ENCODE results near the gene ZRANB1. TPM values are rescaled to one million over a fixed set of nuclear protein-coding genes. Genes with fewer than 3 reads are reported as not detected.

Gene ZRANB1
- total RNA-seq, 1 donor from 2014 or later: 21.8 TPM

GRCh38 chr10:124993736-124994451, 52.0 kb downstream of the ZRANB1 start:
- TF ChIP-seq CTCF (IDR thresholded peaks at IDR 0.05) (no peak), EZH2phosphoT487 (IDR thresholded peaks at IDR 0.05) (no peak), EZH2 (IDR thresholded peaks at IDR 0.05) (no peak)
- Mint-ChIP-seq H3K36me3 (peaks cover 45% of the 10 kb centered on the region), H3K4me3 (no peak overlapping the region), H3K27ac (no peak overlapping the region), H3K27me3 (ENCODE audit: insufficient read depth, low read depth) (peaks cover 2% of the 10 kb centered on the region), H3K4me1 (no peaks in the 10 kb centered on the region), H3K9me3 (no peaks in the 10 kb centered on the region)
- no peak overlapping the region for H2AFZ ChIP-seq (replicated peaks)
- H3F3A ChIP-seq (ENCODE audit: low read depth): peaks cover 18% of the 10 kb centered on the region
- H3K4me2 ChIP-seq: no peak overlapping the region
- no peak overlapping the region for H3K9ac ChIP-seq
- no peaks in the 10 kb centered on the region for H3K79me2 ChIP-seq (ENCODE audit: low read depth)
- H3K36me3 ChIP-seq: peaks cover 6% of the 10 kb centered on the region
- no peak overlapping the region for H3K27ac ChIP-seq
- DNase-seq (ENCODE audit: low spot score): no peak
- H3K4me3 ChIP-seq: no peak overlapping the region
- no peaks in the 10 kb centered on the region for H3K9me3 ChIP-seq (ENCODE audit: low read depth)
- peaks cover 9% of the 10 kb centered on the region for H4K20me1 ChIP-seq (ENCODE audit: low read depth)
- H3K4me1 ChIP-seq: no peaks in the 10 kb centered on the region
- H3K27me3 ChIP-seq: no peaks in the 10 kb centered on the region

DNA sequence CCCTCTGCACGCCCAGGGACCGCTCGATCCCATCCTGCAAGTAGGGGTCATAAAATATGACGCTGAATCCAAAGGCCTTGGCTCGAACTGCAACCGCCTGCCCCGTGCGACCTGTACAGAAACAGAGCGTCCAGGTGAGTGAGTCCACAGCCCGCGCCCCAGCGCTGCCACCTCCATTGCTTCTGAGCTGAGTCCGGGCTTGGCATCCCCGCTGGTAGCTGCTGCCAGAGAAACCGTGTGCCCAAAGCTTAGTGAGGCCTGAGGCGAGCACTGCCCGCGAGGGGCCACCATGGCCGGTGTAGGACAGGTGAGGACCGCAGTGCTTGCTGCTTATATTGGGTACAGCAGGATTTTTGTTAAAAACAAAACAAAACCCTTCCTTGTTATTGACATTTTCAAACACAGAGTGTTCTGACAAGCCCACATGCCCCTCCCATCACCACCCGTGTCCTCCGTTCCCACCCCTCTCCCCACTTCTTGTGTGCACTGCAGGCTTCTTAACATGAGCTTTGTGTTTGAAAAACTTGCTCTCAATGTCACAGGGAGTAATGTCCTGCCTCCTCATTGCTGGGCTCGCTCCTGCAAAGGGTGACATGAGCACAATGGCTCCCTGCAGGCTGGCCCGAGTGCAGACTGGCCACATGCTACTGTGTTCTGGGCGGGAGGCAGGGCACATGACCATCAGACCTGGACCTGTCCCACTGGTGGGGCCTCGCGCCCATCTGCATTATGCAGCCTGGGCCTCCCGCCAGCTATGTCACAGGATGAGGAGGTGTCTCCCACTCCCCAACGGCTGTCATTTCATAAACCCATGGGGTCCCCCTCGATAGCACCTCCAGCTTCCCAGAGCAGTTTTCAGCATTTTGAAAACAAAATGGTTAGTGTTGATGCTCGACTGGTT, 52.9 kb downstream of the ZRANB1 start:
- Histone ChIP-seq H3F3A (ENCODE audit: low read depth) (peaks cover 18% of the 10 kb centered on the region), H3K36me3 (peaks cover 6% of the 10 kb centered on the region), H3K4me3 (no peak overlapping the region), H4K20me1 (ENCODE audit: low read depth) (peaks cover 18% of the 10 kb centered on the region), H3K27ac (no peak overlapping the region), H3K79me2 (ENCODE audit: low read depth) (peaks cover 2% of the 10 kb centered on the region), H3K27me3 (no peaks in the 10 kb centered on the region), H3K4me1 (no peaks in the 10 kb centered on the region), H3K9ac (no peak overlapping the region), H3K9me3 (ENCODE audit: low read depth) (no peaks in the 10 kb centered on the region), H3K4me2 (no peak overlapping the region), H2AFZ (replicated peaks) (no peak overlapping the region)
- Mint-ChIP-seq H3K36me3 (peaks cover 39% of the 10 kb centered on the region), H3K4me1 (peaks cover 3% of the 10 kb centered on the region), H3K9me3 (no peaks in the 10 kb centered on the region), H3K4me3 (no peak overlapping the region), H3K27me3 (ENCODE audit: insufficient read depth, low read depth) (peaks cover 2% of the 10 kb centered on the region), H3K27ac (no peak overlapping the region)
- TF ChIP-seq CTCF (IDR thresholded peaks at IDR 0.05) (no peak), EZH2phosphoT487 (IDR thresholded peaks at IDR 0.05) (no peak), EZH2 (IDR thresholded peaks at IDR 0.05) (no peak)
- no peak for DNase-seq (ENCODE audit: low spot score)

DNA sequence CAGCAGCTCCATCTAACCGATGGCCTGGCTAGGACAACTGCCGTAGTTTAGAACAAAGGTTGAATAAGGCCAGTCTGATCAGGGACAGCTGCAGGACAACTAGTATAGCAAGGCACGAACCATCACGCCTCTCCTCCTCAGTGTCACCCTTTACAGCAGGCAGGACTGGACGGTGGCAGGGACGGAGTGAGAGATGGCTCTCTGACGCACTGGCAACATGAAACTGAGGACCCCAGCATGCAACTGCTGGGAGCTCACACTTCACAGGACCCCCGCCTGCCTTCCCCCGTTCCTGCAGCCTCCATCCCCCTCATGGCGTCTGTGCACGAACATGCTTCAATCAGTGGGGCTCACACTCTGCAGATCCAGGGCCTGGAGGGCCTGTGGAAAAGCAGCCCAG, 53.7 kb downstream of the ZRANB1 start:
- peaks cover 21% of the 10 kb centered on the region for H3F3A ChIP-seq (ENCODE audit: low read depth)
- no peak for DNase-seq (ENCODE audit: low spot score)
- peaks cover 11% of the 10 kb centered on the region for H3K4me1 Mint-ChIP-seq
- H3K9me3 Mint-ChIP-seq: no peaks in the 10 kb centered on the region
- no peak overlapping the region for H3K4me3 Mint-ChIP-seq
- peaks cover 39% of the 10 kb centered on the region for H3K36me3 Mint-ChIP-seq
- H3K9ac ChIP-seq: no peak overlapping the region
- no peaks in the 10 kb centered on the region for H3K27me3 ChIP-seq
- H2AFZ ChIP-seq (replicated peaks): no peak overlapping the region
- H3K4me2 ChIP-seq: no peak overlapping the region
- H3K4me3 ChIP-seq: no peak overlapping the region
- no peak overlapping the region for H3K27ac ChIP-seq
- H3K9me3 ChIP-seq (ENCODE audit: low read depth): no peaks in the 10 kb centered on the region
- H3K27ac Mint-ChIP-seq: no peak overlapping the region
- peaks cover 26% of the 10 kb centered on the region for H4K20me1 ChIP-seq (ENCODE audit: low read depth)
- H3K79me2 ChIP-seq (ENCODE audit: low read depth): peaks cover 7% of the 10 kb centered on the region
- TF ChIP-seq EZH2phosphoT487 (IDR thresholded peaks at IDR 0.05): no peak
- TF ChIP-seq CTCF (IDR thresholded peaks at IDR 0.05): no peak
- no peak for TF ChIP-seq EZH2 (IDR thresholded peaks at IDR 0.05)
- peaks cover 2% of the 10 kb centered on the region for H3K27me3 Mint-ChIP-seq (ENCODE audit: insufficient read depth, low read depth)
- peaks cover 6% of the 10 kb centered on the region for H3K36me3 ChIP-seq
- peaks cover 5% of the 10 kb centered on the region for H3K4me1 ChIP-seq

Data from neural progenitor cell (in vitro differentiated cells).